WTC11 (cell line): ENCODE measurements around the gene NLRC4. TPM values are rescaled to one million over a fixed set of nuclear protein-coding genes. Genes with fewer than 3 reads are reported as not detected.

Experiments used
- ATAC-seq: fragments of 200-7000 bp; cut with Tn5 transposase; 2 replicates; pipeline ENCODE4 v1.10.0; 2021; ENCODE audit warnings: mild to moderate bottlenecking, moderate library complexity
- CTCF ChIA-PET: fragments of 300-600 bp; sonication (Branson Sonifier 250); formaldehyde crosslinking; loops from one replicate; lab custom pipeline; 2021; ENCODE audit warnings: antibody characterized with exemption; lab: Charles Lee
- POLR2A ChIA-PET: fragments of 350-600 bp; sonication (Branson Sonifier 250); formaldehyde crosslinking; loops from one replicate; lab custom pipeline; 2021; ENCODE audit warnings: antibody characterized with exemption; lab: Charles Lee
- DNase-seq: peaks from one replicate; pipeline ENCODE4 v3.0.0; 2021; ENCODE audit warnings: low spot score
- H3K27ac Mint-ChIP-seq: 2 replicates; pipeline ENCODE4 v1.8.0; 2021; ENCODE audit warnings: mixed read lengths
- H3K27me3 Mint-ChIP-seq: 2 replicates; pipeline ENCODE4 v1.8.0; 2021; ENCODE audit warnings: low read depth, mild to moderate bottlenecking, moderate library complexity, mixed read lengths
- H3K36me3 Mint-ChIP-seq: 2 replicates; pipeline ENCODE4 v1.8.0; 2021; ENCODE audit warnings: mixed read lengths
- H3K4me1 Mint-ChIP-seq: 2 replicates; pipeline ENCODE4 v1.8.0; 2022; ENCODE audit warnings: mixed read lengths
- H3K4me3 Mint-ChIP-seq: 2 replicates; pipeline ENCODE4 v1.8.0; 2021; ENCODE audit warnings: mild to moderate bottlenecking, moderate library complexity, mixed read lengths
- H3K9me3 Mint-ChIP-seq: 2 replicates; pipeline ENCODE4 v1.8.0; 2021; ENCODE audit warnings: mixed read lengths
- E2F1 ChIP-seq: sonication (generic); formaldehyde crosslinking; IDR thresholded peaks from 2 replicates; pipeline ENCODE4 v1.8.0; 2022; ENCODE audit warnings: mild to moderate bottlenecking, missing genetic modification reagents
- EMX1 ChIP-seq: fragments of 250-450 bp; sonication (Bioruptor Pico); IDR thresholded peaks from 2 replicates; pipeline ENCODE4 v1.8.0; 2021; ENCODE audit warnings: mild to moderate bottlenecking
- ESRRA ChIP-seq: sonication (generic); formaldehyde crosslinking; IDR thresholded peaks from 2 replicates; pipeline ENCODE4 v1.8.1; 2022; ENCODE audit warnings: mild to moderate bottlenecking, missing genetic modification reagents, borderline replicate concordance
- FOXK1 ChIP-seq: sonication (generic); formaldehyde crosslinking; IDR thresholded peaks from 2 replicates; pipeline ENCODE4 v1.8.0; 2022; ENCODE audit warnings: mild to moderate bottlenecking, moderate library complexity, missing genetic modification reagents
- GABPB1 ChIP-seq: sonication (generic); formaldehyde crosslinking; IDR thresholded peaks from 2 replicates; pipeline ENCODE4 v1.8.1; 2023; ENCODE audit warnings: mild to moderate bottlenecking, missing genetic modification reagents
- GRHL2 ChIP-seq: fragments of 250-450 bp; sonication (Bioruptor Pico); IDR thresholded peaks from 2 replicates; pipeline ENCODE4 v1.8.0; 2022; ENCODE audit warnings: mild to moderate bottlenecking, moderate library complexity; ENCODE audit not compliant: insufficient replicate concordance, severe bottlenecking
- HMGXB4 ChIP-seq: sonication (generic); formaldehyde crosslinking; IDR thresholded peaks from 2 replicates; pipeline ENCODE4 v1.8.1; 2023; ENCODE audit warnings: mild to moderate bottlenecking, moderate library complexity, missing genetic modification reagents
- IRF1 ChIP-seq: sonication (generic); formaldehyde crosslinking; IDR thresholded peaks from 2 replicates; pipeline ENCODE4 v1.8.0; 2023; ENCODE audit warnings: missing genetic modification reagents
- JUN ChIP-seq: sonication (generic); formaldehyde crosslinking; IDR thresholded peaks from 2 replicates; pipeline ENCODE4 v1.8.0; 2023; ENCODE audit warnings: mild to moderate bottlenecking, missing genetic modification reagents
- MYBL2 ChIP-seq: sonication (generic); formaldehyde crosslinking; IDR thresholded peaks from 2 replicates; pipeline ENCODE4 v1.8.1; 2023; ENCODE audit warnings: mild to moderate bottlenecking, moderate library complexity, missing genetic modification reagents
- PREB ChIP-seq: sonication (generic); formaldehyde crosslinking; IDR thresholded peaks from 2 replicates; pipeline ENCODE4 v1.8.1; 2022; ENCODE audit warnings: mild to moderate bottlenecking, missing genetic modification reagents, moderate library complexity, borderline replicate concordance
- RORB ChIP-seq: fragments of 250-450 bp; sonication (Bioruptor Pico); IDR thresholded peaks from 2 replicates; pipeline ENCODE4 v1.9.0; 2021; ENCODE audit warnings: mild to moderate bottlenecking
- SP1 ChIP-seq: sonication (generic); formaldehyde crosslinking; conservative IDR thresholded peaks from 2 replicates; pipeline ENCODE4 v1.8.1; 2022; ENCODE audit warnings: missing genetic modification reagents
- TEAD1 ChIP-seq: sonication (generic); formaldehyde crosslinking; IDR thresholded peaks from 2 replicates; pipeline ENCODE4 v1.8.0; 2022; ENCODE audit warnings: mild to moderate bottlenecking, missing genetic modification reagents
- ZNF396 ChIP-seq: fragments of 250-450 bp; sonication (Bioruptor Pico); IDR thresholded peaks from 2 replicates; pipeline ENCODE4 v1.8.0; 2021; ENCODE audit warnings: mild to moderate bottlenecking, moderate library complexity, borderline replicate concordance
- ZNF423 ChIP-seq: fragments of 250-450 bp; sonication (Bioruptor Pico); IDR thresholded peaks from 2 replicates; pipeline ENCODE4 v2.1.2; 2022; ENCODE audit warnings: mild to moderate bottlenecking, moderate library complexity
- ZNF671 ChIP-seq: fragments of 250-450 bp; sonication (Bioruptor Pico); IDR thresholded peaks from 2 replicates; pipeline ENCODE4 v1.8.0; 2021; ENCODE audit warnings: mild to moderate bottlenecking
- total RNA-seq: library from RNA; stranded (reverse); gene quantifications from 3 replicates; pipeline ENCODE4 v1.2.3, GENCODE V29; 2021
- TF ChIP-seq, protein P1 (sequence below): sonication (generic); formaldehyde crosslinking; IDR thresholded peaks from 2 replicates; pipeline ENCODE4 v1.8.0; 2022; ENCODE audit warnings: mild to moderate bottlenecking, missing genetic modification reagents
- TF ChIP-seq, protein P2 (sequence below): sonication (generic); formaldehyde crosslinking; IDR thresholded peaks from 2 replicates; pipeline ENCODE4 v1.8.1; 2022; ENCODE audit warnings: low read depth, mild to moderate bottlenecking, moderate library complexity, missing genetic modification reagents, borderline replicate concordance

The NLRC4 gene
- total RNA-seq, 1 experiment from 2014 or later, result not detected

- H3K4me3 Mint-ChIP-seq, result no peak overlapping the region
- no peak for TF ChIP-seq GABPB1 (CRISPR knock-in tag)
- CTCF ChIA-PET, result no interaction called here
- peaks cover 3% of the 10 kb centered on the region for H3K27me3 Mint-ChIP-seq
- DNase-seq, result no peak
- POLR2A ChIA-PET, result no interaction called here
- H3K36me3 Mint-ChIP-seq, result no peaks in the 10 kb centered on the region
- H3K4me1 Mint-ChIP-seq, result no peaks in the 10 kb centered on the region
- no peak overlapping the region for H3K27ac Mint-ChIP-seq
- no peak for ATAC-seq
- no peaks in the 10 kb centered on the region for H3K9me3 Mint-ChIP-seq
These were observed 4.3 kb downstream of the NLRC4 start for GRCh38 chr2:32260376-32260775.

- no peak overlapping the region for H3K4me3 Mint-ChIP-seq
- no peak for ATAC-seq
- H3K9me3 Mint-ChIP-seq, result no peaks in the 10 kb centered on the region
- H3K27me3 Mint-ChIP-seq, result peaks cover 3% of the 10 kb centered on the region
- CTCF ChIA-PET, result no interaction called here
- H3K27ac Mint-ChIP-seq, result no peak overlapping the region
- DNase-seq, result no peak
- POLR2A ChIA-PET, result no interaction called here
- TF ChIP-seq ESRRA (CRISPR knock-in tag) (no peak), GRHL2 (no peak), HMGXB4 (CRISPR knock-in tag) (no peak), ZNF396 (no peak), TEAD1 (CRISPR knock-in tag) (no peak), FOXK1 (CRISPR knock-in tag) (no peak), GABPB1 (CRISPR knock-in tag) (no peak), JUN (CRISPR knock-in tag) (no peak), ZNF671 (CRISPR knock-in tag) (no peak), SP1 (CRISPR knock-in tag) (no peak), EMX1 (no peak), MYBL2 (no peak), IRF1 (no peak), RORB (no peak), PREB (CRISPR knock-in tag) (no peak), ZNF423 (CRISPR knock-in tag) (no peak), E2F1 (CRISPR knock-in tag) (no peak)
- TF ChIP-seq, protein P1, sequence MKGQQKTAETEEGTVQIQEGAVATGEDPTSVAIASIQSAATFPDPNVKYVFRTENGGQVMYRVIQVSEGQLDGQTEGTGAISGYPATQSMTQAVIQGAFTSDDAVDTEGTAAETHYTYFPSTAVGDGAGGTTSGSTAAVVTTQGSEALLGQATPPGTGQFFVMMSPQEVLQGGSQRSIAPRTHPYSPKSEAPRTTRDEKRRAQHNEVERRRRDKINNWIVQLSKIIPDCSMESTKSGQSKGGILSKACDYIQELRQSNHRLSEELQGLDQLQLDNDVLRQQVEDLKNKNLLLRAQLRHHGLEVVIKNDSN (CRISPR knock-in tag), result no peak
- TF ChIP-seq, protein P2, sequence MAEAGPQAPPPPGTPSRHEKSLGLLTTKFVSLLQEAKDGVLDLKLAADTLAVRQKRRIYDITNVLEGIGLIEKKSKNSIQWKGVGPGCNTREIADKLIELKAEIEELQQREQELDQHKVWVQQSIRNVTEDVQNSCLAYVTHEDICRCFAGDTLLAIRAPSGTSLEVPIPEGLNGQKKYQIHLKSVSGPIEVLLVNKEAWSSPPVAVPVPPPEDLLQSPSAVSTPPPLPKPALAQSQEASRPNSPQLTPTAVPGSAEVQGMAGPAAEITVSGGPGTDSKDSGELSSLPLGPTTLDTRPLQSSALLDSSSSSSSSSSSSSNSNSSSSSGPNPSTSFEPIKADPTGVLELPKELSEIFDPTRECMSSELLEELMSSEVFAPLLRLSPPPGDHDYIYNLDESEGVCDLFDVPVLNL (CRISPR knock-in tag), result no peak
- no peaks in the 10 kb centered on the region for H3K4me1 Mint-ChIP-seq
- H3K36me3 Mint-ChIP-seq, result no peaks in the 10 kb centered on the region
These were observed 6.4 kb downstream of the NLRC4 start for GRCh38 chr2:32258242-32258641.
